GM21717 (cell line): ENCODE results near the gene PBX4.

Experiments
- ATAC-seq: cut with Tn5 transposase; IDR thresholded peaks from one replicate; pipeline ENCODE4 v1.9.1; 2021; ENCODE audit warnings: mild to moderate bottlenecking, moderate library complexity; ENCODE audit not compliant: unreplicated experiment

PBX4 gene

GRCh38 chr19:19649580-19649995 lies 31.1 kb upstream of the PBX4 start:
- ATAC-seq = no peak

DNA sequence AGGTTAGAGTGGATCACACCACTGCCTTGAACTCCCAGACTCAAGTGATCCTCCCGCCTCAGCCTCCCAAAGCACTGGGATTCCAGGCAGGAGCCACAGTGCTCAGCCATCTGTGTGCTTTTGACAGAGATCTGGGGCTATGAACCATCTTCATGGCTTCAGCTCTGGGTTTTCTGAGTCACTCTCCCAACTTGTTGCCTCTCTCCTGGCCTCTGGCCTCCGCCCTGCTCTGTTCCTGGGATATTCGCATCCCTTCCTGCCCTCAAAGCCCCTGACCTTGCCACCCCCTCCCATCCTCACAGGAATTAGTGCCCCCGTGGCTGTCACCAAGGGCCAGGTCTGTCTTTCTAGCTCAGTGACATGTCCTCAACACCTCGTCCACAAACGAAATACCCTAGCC lies 30.7 kb upstream of the PBX4 start:
- no peak for ATAC-seq

- no peak for ATAC-seq
Measured at GRCh38 chr19:19647037-19647835, 28.7 kb upstream of the PBX4 start.

DNA sequence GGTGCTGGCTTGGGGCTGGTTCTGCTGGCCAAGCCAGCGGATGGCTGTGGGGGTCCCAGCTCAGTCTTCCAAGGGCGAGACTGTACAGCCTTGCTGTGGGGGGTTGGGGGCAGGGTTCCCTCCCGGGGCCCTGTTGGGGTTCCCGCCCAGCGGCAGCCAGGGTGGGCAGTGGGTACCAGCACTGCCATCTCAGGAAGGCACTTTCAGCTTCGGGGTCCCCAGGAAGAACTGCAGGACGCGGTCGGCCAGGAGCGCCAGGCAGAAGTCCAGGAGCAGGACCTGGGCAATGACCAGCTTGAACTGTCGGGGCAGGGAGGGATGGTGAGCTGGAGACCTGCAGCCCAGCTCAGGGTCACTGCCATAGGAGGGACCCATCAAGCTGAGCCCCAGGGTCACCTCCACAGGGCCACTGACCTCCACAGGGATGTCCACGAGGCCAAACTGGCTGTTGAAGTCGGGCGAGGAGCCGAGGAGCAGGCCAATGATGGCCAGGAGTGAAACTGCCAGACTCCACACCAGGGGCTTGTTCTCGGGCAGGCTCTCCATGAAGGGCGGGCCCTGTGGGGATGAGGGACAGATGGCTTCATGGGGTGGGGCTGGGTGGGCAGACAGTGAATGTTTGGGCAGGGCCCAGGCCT lies 26.9 kb upstream of the PBX4 start:
- ATAC-seq = no peak

DNA sequence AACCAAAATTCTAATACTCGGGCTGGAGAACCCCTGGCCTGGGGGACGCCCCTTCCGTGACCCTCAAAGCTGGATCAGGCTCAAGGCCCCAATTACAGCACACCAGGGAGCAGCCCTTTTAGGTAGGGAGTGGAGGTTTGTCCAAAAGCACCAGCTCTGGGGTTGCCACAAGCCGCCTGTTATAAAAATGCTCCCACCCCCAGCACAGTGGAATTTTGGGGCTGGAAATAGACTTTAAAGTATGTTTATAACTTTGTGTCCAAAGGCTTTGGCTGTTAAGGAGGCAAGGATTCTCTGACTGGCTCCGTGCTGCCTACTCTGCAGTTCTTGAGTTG lies 25.5 kb upstream of the PBX4 start:
- ATAC-seq = no peak

GRCh38 chr19:19643158-19644053 lies 24.9 kb upstream of the PBX4 start, which contains the start of gene GMIP:
TSS of gene GMIP (minus strand) at chr19:19643657. CDS start at chr19:19643529, 128 bp downstream.
- ATAC-seq = peak; percentile 64

- no peak for ATAC-seq
Measured at GRCh38 chr19:19642506-19643157, 24.1 kb upstream of the PBX4 start.

DNA sequence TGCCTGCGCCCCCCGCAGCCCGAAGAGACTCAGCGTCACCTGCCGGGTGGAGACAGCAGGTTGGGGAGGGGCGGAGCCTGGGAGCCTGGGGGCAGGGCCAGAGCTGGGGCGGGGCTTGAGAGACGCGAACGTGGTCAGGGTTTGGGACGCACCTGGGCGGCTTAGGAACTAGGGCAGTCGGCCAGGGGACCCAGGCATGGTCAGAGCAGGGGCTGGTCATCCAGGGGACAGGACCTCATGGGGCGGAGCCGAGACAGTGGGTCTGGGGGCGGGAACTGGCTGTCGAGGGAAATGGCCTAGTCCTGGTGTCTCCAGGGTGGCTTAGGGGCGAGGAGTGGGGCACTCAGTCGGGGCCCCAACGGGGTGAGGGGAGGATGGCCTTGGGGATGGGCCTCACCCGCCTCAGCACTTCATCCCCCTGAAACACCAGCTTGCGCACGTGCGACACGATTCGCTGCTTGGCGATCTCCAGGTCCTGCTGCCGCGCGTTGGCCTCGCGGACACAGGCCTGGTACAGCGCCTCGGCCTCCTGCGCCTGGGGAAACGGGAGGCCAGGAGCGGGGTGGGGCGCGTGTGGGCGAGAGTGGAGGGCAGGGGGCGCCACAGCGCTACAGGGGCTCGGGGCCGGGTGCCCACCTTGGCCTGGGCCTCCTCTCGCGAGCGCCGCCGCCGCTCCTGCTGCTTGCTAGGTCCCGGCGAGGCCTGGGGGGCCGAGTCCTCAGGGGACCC lies 19.2 kb upstream of the PBX4 start:
- ATAC-seq = no peak

DNA sequence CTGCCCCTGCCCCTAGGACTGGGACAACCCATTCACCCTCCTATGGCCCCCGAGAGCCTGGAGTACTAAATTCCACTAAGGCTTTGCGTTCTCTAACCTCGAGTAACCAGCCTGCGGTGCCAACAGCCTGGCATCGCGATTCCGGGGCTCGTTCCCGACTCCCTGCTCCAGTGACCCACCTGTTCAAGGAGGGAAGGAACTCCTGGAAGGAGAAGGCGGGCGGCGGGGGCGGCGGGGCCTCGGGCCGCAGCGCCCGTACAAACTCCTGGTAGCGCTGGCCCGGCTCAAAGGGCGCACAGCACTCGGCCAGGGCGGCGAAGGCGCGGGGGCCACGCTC lies 18.7 kb upstream of the PBX4 start:
- no peak for ATAC-seq

GRCh38 chr19:19636573-19637185 lies 18.2 kb upstream of the PBX4 start:
- ATAC-seq = no peak

GRCh38 chr19:19635313-19635702 lies 16.8 kb upstream of the PBX4 start:
- no peak for ATAC-seq

GRCh38 chr19:19634516-19635312 lies 16.2 kb upstream of the PBX4 start:
- no peak for ATAC-seq

DNA sequence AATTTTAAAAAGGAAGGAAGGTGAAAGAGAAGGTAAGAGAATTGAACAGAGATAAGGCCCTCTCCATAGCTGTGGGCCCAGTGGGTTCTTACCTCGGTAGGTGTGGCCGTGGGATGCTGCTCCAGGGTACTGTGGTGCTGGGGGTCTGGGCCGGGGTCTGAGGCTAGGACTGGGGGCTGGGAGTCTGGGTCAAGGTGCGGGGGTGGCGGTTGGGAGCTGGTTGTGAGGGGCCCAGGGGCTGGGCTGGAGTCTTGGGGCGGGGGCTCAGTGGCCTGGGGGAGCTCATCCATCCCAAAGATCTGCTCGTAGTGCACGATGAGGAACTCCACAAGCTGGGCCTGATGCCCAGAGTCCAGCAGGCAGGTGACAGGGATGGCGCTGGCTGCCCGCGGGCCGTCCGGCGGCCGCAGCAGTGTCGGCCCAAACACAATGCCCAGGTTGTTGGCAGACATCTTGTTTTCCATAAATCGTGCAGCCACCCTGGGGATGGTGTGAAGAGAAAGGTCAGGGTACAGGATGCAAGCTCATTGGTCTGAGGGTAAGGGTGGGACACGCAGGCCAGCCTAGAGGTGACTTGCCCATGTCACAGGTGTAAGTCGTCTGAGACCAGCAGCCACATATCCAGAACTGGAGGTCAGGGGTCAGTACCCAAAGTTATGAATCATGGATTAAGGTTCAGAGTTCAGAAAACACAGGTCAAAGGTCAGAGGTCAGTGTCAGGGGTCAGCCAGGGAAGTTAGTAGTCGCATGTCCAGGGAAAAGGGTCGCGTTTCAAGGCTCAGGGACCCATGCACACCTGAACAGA lies 15.4 kb upstream of the PBX4 start:
- ATAC-seq = no peak

GRCh38 chr19:19632661-19633060 lies 14.2 kb upstream of the PBX4 start:
- ATAC-seq = no peak

GRCh38 chr19:19631346-19631745 lies 12.9 kb upstream of the PBX4 start:
- no peak for ATAC-seq

DNA sequence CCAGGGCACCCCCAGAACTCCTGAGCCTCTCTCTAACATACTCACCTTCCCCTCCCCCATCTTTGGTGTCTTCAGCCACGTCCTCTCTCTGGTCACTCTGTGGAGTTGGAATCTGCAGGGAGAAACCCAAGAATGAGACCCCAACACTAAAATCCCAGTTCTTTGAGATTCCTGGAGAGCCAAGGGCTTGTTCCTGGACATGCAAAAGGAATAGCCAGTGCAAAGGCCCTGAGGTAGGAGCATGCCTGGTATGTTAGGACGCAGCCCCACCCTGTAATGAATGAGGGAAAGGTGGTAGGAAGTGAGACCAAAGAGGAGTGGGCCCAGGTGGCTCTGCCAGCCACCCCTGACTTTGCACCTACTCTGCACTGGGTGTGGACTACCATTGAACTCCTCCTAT lies 11.9 kb upstream of the PBX4 start:
- no peak for ATAC-seq

- ATAC-seq = no peak
Measured at GRCh38 chr19:19630062-19630414, 11.6 kb upstream of the PBX4 start.

- ATAC-seq = no peak
Measured at GRCh38 chr19:19628501-19629134, 10.1 kb upstream of the PBX4 start.
